Spleen (tissue), 7 donors: ENCODE measurements around the gene IP6K3.

Experiments
- POLR2A ChIP-seq, 3 donors: fragments of 450-650 bp; IDR thresholded peaks; one replicate each; pipeline ENCODE4 v1.5.1; 2017; ENCODE audit warnings: antibody characterized with exemption in 3 of 3, mild to moderate bottlenecking in 1 of 3
- TF ChIP-seq, protein P1 (sequence below), 11 experiments: fragments of 200-600 bp in 7 of 11; fragments of 450-650 bp in 4 of 11; sonication (generic) in 4 of 11; IDR thresholded peaks in 8 of 11; conservative IDR thresholded peaks in 3 of 11; 1 replicate in 7 of 11; 2 replicates in 4 of 11; pipeline versions ENCODE4 v1.4.0 to v1.8.0; 2016 to 2021; ENCODE audit warnings: antibody characterized with exemption in 11 of 11, inconsistent platforms in 4 of 11, mild to moderate bottlenecking in 1 of 11
- donor health status: DM: no; HTN: no; CAD: no; lungs with moderate emphysema.
- donor health status: DM: no; HTN: no; CAD: no.
- donor health status: DM: no; HTN: no; CAD: no.

DNA sequence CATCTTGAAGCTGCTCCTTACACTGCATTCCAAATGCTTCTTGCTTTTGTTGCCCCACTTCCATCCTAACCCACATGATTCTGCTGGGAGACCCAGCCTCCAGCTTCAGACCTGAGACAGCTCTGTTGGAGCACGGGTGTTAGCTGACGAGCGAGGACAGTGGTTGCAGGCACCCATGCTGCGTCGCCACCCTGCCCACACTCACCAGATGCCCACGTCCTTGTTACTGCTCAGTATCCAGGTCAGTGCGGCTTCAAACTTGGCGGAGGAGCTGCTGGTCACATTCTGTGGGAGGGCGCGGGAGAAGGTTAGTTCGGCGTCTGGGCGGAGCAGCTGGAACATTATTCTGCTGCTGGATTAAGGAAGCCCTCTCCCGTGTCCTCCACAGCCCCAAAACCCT lies 33.2 kb upstream of the IP6K3 start:
- TF ChIP-seq POLR2A (IDR thresholded peaks at IDR 0.05), result no peak
- TF ChIP-seq, protein P1, sequence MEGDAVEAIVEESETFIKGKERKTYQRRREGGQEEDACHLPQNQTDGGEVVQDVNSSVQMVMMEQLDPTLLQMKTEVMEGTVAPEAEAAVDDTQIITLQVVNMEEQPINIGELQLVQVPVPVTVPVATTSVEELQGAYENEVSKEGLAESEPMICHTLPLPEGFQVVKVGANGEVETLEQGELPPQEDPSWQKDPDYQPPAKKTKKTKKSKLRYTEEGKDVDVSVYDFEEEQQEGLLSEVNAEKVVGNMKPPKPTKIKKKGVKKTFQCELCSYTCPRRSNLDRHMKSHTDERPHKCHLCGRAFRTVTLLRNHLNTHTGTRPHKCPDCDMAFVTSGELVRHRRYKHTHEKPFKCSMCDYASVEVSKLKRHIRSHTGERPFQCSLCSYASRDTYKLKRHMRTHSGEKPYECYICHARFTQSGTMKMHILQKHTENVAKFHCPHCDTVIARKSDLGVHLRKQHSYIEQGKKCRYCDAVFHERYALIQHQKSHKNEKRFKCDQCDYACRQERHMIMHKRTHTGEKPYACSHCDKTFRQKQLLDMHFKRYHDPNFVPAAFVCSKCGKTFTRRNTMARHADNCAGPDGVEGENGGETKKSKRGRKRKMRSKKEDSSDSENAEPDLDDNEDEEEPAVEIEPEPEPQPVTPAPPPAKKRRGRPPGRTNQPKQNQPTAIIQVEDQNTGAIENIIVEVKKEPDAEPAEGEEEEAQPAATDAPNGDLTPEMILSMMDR (IDR thresholded peaks at IDR 0.05 in 8 of 11, conservative IDR thresholded peaks at IDR 0.05 in 3 of 11), result no peak
